GM19438 (cell line): ENCODE data around the gene MLC1.

Experiments used
- ATAC-seq: cut with Tn5 transposase; IDR thresholded peaks from one replicate; pipeline ENCODE4 v1.9.1; 2021; ENCODE audit warnings: low read depth; ENCODE audit not compliant: unreplicated experiment

The MLC1 gene

DNA sequence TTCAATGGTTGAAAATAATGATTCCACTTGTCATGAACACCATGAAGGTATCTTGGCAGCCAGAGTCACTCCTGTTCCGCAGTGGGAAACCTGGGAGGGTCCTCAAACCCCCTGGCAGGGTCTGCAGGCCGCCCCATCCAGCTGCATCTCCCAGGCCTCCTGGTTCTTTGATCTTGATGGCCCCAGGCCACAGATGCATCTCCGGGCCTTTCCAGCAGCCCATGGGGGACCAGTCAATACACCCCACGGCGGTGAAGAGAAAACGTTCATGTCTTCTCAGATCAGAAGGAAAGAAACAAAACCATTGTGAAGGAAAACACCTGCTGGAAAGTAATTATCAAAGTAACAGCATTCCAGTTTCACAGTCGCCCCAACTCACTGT, 25.4 kb downstream of the MLC1 start:
- ATAC-seq, result no peak

- ATAC-seq, result no peak
Measured at GRCh38 chr22:50058906-50059880, 26.0 kb downstream of the MLC1 start.

- ATAC-seq, result no peak
Measured at GRCh38 chr22:50058061-50058905, 26.9 kb downstream of the MLC1 start, which contains the start of gene TTLL8. TSS of gene TTLL8 (minus strand) at chr22:50058298.

DNA sequence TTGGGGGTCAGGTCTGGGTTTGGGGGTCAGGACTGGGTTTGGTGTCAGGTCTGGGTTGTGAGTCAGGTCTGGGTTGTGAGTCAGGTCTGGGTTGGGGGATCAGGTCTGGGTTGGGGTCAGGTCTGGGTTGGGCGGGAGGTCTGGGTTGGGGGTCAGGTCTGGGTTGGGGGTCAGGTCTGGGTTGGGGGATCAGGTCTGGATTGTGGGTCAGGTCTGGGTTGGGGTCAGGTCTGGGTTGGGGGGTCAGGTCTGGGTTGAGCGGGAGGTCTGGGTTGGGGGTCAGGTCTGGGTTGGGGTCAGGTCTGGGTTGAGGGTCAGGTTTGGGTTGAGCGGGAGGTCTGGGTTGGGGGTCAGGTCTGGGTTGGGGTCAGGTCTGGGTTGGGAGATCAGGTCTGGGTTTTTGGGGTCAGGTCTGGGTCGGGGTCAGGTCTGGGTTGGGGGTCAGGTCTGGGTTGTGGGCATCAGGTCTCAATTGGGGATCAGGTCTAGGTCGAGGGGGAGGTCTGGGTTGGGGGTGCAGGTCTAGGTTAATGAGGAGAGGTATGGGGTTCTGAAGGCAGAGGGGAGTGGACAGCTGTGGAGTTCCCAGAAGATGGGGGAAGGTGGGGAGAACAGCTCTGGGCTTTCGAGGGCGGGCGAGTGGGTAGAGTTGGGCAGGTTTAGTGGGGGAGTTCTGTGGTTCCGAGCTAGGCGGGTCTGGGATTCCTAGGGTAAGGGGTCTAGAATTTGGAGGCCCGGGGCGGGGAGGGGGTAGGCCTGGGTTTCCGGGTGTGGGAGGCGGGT, 27.8 kb downstream of the MLC1 start:
- no peak for ATAC-seq

DNA sequence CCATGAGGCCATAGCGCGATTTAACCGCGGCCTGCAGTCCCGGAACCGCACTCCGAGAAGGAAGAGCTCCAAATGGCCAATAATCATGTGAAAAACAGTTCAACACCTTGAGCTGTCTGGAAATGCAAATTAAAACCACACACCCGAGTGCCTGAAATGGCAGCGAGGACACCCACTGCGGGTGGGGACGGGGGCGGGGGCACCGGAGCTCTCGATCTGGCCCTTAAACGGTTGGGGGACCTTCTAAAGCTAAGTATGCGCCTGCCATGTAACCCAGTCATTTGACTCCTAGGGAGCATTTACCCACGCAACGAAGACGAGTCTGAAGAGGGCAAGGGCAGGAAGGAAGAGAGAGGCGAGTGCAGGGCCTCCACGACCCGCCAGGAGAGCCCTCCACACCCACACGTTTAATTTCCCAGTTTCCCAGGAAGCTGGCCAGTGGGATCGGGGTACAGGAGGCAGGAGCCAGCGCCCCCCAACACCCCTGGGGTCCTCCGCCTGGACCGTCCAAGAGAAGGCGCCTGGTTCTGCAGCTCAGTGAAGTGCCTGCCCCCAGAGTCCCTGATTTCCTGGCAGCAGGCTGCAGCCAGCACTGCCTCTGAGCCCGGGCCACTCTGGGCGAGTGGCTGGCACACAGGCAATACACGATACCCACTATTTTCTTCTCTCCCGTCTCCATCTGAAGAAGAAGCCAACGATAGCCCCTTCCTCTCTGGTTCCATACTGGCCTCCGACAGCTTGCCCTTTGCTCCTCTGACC, 28.8 kb downstream of the MLC1 start:
- ATAC-seq, result no peak

DNA sequence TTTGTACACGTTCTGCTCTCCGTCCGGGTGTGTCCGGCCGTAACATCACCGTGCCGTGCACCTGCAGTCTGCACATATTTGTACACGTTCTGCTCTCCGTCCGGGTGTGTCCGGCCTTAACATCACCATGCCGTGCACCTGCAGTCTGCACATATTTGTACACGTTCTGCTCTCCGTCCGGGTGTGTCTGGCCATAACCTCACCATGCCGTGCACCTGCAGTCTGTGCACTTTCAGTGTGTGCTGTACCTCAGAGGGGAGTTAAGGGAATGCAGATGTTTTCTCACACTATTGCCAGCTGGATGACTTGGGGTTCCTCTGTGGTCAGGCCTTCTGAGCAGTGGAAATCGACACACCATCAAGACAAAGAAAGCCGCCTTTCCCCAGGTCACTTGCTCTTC, 31.4 kb downstream of the MLC1 start:
- no peak for ATAC-seq

DNA sequence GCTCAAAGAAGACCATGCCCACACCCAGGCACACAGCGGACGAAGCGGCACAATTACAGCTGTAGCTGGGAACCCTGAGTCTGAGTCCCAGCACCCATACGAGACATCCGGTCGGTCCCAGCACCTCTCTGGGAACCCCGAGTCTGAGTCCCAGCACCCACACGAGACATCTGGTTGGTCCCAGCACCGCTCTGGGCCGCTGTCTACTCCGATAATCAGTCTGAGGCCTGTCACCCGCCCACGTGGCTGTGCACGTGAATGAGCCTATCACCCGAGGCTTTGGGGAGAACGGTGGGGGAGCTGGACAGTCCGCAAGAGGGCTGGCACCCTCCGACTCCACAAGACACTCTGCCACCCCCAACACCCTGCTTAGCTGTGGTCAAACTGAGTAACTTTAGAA, 33.3 kb downstream of the MLC1 start:
- no peak for ATAC-seq

GRCh38 chr22:50049299-50050195, 35.7 kb downstream of the MLC1 start:
- no peak for ATAC-seq

- no peak for ATAC-seq
Measured at GRCh38 chr22:50048836-50049235, 36.4 kb downstream of the MLC1 start.

GRCh38 chr22:50048061-50048765, 37.0 kb downstream of the MLC1 start:
- no peak for ATAC-seq

GRCh38 chr22:50047346-50047745, 37.9 kb downstream of the MLC1 start:
- no peak for ATAC-seq

DNA sequence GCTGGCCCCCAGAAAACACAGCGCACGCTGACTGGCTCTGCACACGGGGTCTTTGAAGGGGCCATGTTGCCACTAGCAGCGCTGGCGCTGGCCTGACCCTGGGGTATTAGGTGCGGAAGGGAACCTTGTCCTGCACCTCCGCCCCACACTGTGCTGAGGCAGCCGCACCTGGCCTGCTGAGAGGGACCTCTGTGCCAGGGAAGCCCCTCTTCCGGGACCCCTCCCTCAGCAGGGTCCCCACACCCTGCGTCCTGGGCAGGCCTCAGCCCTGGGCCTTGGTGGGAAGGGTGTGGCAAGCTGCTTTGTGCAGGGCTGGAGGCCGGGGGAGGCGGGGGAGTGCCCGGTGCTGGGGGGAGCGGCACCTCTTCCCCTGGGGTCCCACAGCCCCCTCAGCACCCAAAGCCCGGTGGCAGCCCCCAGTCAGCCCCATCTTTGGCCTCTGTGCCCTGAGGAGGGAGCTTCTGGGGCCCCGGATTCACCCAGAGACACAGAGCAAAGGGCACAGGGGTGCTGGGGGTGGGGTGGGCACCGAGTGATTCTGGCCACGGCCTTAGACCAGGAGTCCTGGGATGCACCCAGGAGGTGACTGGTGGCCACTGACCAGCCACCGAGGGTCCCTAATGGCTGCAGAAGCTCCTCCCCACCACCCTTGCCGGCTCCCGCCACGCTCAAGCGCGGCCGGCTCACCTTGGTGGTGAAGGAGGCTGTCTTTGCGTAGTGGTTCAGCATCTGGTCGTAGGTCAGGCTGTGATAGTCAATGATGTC, 38.6 kb downstream of the MLC1 start:
- ATAC-seq, result no peak

- ATAC-seq, result no peak
Measured at GRCh38 chr22:50046019-50046415, 39.2 kb downstream of the MLC1 start.

- no peak for ATAC-seq
Measured at GRCh38 chr22:50045211-50046018, 39.8 kb downstream of the MLC1 start.

GRCh38 chr22:50044485-50045118, 40.6 kb downstream of the MLC1 start:
- no peak for ATAC-seq

DNA sequence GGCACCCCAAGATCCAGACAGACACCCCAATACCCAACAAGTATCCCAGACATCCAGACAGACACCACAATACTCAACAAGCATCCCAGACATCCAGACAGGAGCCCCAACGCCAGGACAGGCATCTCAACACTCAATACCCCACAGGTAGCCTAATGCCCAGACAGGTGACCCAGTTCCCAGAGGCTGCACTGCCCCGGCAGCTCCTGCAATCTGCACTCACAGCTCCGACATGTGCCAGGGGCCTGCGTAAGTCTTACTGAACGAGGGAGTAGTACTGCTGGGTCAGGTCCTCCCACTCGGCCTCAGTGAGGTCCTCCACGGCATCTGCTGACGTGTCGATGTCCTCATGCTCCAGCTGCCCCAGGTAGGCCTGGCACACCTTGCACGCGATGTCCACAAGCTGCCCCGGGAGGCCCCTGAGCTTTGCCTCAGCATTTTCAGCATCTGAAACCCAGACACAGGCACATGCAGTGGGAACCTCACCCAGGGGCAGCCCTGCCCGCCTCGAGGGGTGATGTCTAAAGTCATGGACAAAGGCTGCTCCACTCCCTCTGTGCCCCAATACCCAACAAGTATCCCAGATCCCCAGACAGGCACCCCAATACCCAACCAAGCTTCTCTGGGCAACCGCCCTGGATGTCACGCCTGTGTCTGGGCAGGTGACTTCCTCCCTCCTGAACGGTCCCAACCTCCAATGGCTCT, 43.7 kb downstream of the MLC1 start:
- ATAC-seq, result no peak
